Mammary epithelial cell (primary cell): ENCODE results near the gene CBX1.

Experiments
- CTCF ChIP-seq, 2 donors: IDR thresholded peaks in 1 of 2; conservative IDR thresholded peaks in 1 of 2; 2 replicates each; pipeline ENCODE4 v1.5.1; 2011 to 2012; ENCODE audit warnings: inconsistent platforms in 2 of 2, low read length in 2 of 2, mild to moderate bottlenecking in 2 of 2, control low read depth in 1 of 2, low read depth in 1 of 2; ENCODE audit not compliant: insufficient read depth in 1 of 2; ENCODE audit errors: extremely low read depth in 1 of 2
- EZH2 ChIP-seq: IDR thresholded peaks from 2 replicates; pipeline ENCODE4 v1.6.1; 2012; ENCODE audit warnings: low read length, inconsistent platforms, borderline replicate concordance

DNA sequence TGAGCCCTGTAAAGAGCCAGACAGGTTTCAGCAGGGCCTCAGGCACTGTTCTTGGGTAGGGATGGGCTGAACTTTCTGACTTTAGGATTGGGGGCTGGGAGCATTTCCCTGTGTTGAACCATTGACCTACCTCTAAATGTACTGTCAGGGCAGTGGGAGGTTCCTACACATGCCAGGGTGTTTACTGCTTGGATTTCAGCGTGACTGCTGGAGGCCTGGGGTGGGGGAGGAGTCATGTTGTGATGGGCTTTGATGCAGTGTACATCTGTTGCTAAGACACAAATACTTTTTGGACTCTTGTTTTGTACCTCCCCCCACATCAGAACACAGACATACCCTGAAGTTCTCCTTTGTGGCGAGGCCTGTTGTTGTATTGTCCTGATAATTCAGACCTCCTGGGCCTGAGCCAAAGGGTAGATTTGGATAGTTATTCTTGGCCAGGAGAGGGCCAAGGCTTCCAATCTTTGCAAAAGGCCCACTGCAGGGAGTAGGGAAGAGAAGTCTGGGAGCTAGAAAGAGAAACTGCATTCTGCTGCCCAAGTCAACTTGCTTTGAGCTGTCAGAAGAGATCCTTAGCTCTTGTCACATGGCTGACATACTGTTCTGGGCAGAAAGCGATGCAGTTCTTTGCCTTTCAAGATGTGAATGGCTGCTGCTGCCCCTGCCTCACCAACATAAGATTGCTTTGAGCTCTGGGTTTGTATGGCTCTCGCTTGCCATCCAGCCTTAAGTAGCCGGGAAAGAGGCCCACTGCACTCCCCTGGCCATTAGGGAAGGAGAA, 49.4 kb downstream of the CBX1 start:
- TF ChIP-seq CTCF (conservative IDR thresholded peaks at IDR 0.05 in 1 of 2, IDR thresholded peaks at IDR 0.05 in 1 of 2; ENCODE audit: extremely low read depth in 1 of 2, insufficient read depth in 1 of 2, low read depth in 1 of 2, low read length in 2 of 2) (no peak), EZH2 (no peak)
